Measurements from ENCODE around the gene HS6ST2. TPM values are rescaled to one million over a fixed set of nuclear protein-coding genes. Genes with fewer than 3 reads are reported as not detected.
"Not testable (repeated sequence)": the region's sequence is repeated elsewhere in the genome, so short reads cannot be mapped to it uniquely, and the experiment has no call there.

The HS6ST2 gene
- total RNA-seq, 1 experiment from 2014 or later: 24.6 TPM

DNA sequence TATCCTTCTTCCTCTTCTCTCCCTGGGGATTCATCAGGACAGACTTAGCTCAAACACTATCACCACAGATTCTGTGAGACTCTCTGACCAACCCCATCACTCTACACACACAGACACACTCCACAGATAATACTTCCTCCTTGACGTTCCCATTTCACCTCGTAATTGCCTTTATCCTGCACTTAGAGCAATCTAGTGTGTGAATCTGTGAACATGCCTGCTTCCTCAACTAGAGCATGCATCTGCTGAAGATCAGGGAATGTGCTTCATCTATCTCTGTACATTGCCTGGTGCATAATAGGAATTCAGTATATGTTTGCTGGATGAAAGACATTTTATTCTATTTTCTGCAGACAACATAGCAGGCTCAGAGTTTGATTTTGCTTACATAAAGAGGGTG is 25.1 kb upstream of the HS6ST2 start:
- CTCF ChIA-PET: no interaction called here

DNA sequence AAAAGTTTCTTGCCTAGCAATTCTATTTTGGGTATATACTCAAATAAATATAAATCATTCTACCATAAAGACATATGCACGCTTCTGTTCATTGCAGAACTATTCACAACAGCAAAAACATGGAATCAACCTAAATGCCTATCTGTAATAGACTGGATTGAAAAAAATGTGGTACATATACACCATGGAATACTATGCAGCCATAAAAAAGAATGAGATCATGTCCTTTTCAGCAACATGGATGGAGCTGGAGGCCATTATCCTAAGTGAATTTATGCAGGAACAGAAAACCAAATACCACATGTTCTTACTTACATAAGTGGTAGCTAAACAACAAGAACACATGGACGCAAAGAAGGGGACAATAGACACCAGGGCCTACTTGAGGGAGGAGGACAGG is 21.6 kb upstream of the HS6ST2 start:
- POLR2A ChIA-PET; H3K4me3 ChIP-seq (replicated peaks in 1 of 2; ENCODE audit: low read depth in 1 of 2, low read length in 2 of 2); RAD21 ChIA-PET (ENCODE audit: low non-redundant PET in 1 of 2, low total read pairs in 2 of 2, uncharacterized antibody in 2 of 2, unreplicated experiment in 2 of 2): not testable (repeated sequence)

More for the DNA sequence above, 25.1 kb upstream of the HS6ST2 start:
- Histone ChIP-seq H3K36me3 (ENCODE audit: control insufficient read depth in 1 of 2, insufficient read depth in 2 of 2, low read length in 2 of 2) (no peaks in the 10 kb centered on the region), H3K4me2 (ENCODE audit: low read length) (no peak overlapping the region), H3K4me3 (replicated peaks in 1 of 2; ENCODE audit: low read depth in 1 of 2, low read length in 2 of 2) (no peak overlapping the region), H3K9me3 (ENCODE audit: control insufficient read depth in 1 of 2, insufficient read depth in 1 of 2, low read depth in 1 of 2, low read length in 2 of 2) (no peaks in the 10 kb centered on the region), H3K27ac (ENCODE audit: low read depth, low read length) (no peak overlapping the region), H4K20me1 (ENCODE audit: insufficient read depth) (no peaks in the 10 kb centered on the region), H3K79me2 (ENCODE audit: insufficient read depth, low read length) (no peaks in the 10 kb centered on the region), H3K9me2 (ENCODE audit: insufficient read depth) (no peaks in the 10 kb centered on the region), H2AFZ (ENCODE audit: low read depth, low read length, poor library complexity, severe bottlenecking) (no peak overlapping the region), H3K9ac (ENCODE audit: low read length) (no peak overlapping the region), H3K27me3 (ENCODE audit: insufficient read depth, low read length) (no peaks in the 10 kb centered on the region), H3K4me1 (ENCODE audit: control insufficient read depth in 1 of 2, insufficient read depth in 2 of 2, low read length in 2 of 2) (no peaks in the 10 kb centered on the region)
- BruUV-seq (replicated peaks): no TSS peak
- DNase-seq (ENCODE audit: low read depth, low spot score) (no peak), ATAC-seq (no peak)
- ChIA-PET RAD21 (ENCODE audit: low non-redundant PET in 1 of 2, low total read pairs in 2 of 2, uncharacterized antibody in 2 of 2, unreplicated experiment in 2 of 2) (no interaction called here), POLR2A (no interaction called here)
- intact Hi-C loops (cut with micrococcal nuclease): no loop called here
- TF ChIP-seq ATF3 (IDR thresholded peaks at IDR 0.05): no peak
- TF ChIP-seq CBX3 (IDR thresholded peaks at IDR 0.05; ENCODE audit: low read depth): no peak
- TF ChIP-seq CEBPB (IDR thresholded peaks at IDR 0.05; ENCODE audit: low read depth): no peak
- TF ChIP-seq TCF7L2 (IDR thresholded peaks at IDR 0.05; ENCODE audit: borderline replicate concordance, extremely low read depth, insufficient read depth, insufficient read length): no peak
- TF ChIP-seq ZBTB33 (IDR thresholded peaks at IDR 0.05; ENCODE audit: extremely low read depth, insufficient replicate concordance, low read length): no peak
- no peak for TF ChIP-seq FOSL1 (IDR thresholded peaks at IDR 0.05; ENCODE audit: low read depth)
- TF ChIP-seq, protein P1, sequence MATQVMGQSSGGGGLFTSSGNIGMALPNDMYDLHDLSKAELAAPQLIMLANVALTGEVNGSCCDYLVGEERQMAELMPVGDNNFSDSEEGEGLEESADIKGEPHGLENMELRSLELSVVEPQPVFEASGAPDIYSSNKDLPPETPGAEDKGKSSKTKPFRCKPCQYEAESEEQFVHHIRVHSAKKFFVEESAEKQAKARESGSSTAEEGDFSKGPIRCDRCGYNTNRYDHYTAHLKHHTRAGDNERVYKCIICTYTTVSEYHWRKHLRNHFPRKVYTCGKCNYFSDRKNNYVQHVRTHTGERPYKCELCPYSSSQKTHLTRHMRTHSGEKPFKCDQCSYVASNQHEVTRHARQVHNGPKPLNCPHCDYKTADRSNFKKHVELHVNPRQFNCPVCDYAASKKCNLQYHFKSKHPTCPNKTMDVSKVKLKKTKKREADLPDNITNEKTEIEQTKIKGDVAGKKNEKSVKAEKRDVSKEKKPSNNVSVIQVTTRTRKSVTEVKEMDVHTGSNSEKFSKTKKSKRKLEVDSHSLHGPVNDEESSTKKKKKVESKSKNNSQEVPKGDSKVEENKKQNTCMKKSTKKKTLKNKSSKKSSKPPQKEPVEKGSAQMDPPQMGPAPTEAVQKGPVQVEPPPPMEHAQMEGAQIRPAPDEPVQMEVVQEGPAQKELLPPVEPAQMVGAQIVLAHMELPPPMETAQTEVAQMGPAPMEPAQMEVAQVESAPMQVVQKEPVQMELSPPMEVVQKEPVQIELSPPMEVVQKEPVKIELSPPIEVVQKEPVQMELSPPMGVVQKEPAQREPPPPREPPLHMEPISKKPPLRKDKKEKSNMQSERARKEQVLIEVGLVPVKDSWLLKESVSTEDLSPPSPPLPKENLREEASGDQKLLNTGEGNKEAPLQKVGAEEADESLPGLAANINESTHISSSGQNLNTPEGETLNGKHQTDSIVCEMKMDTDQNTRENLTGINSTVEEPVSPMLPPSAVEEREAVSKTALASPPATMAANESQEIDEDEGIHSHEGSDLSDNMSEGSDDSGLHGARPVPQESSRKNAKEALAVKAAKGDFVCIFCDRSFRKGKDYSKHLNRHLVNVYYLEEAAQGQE (IDR thresholded peaks at IDR 0.05; ENCODE audit: low read depth): no peak

More for the DNA sequence above, 21.6 kb upstream of the HS6ST2 start:
- H3K9ac ChIP-seq (ENCODE audit: low read length); H3K27ac ChIP-seq (ENCODE audit: low read depth, low read length); H3K9me2 ChIP-seq (ENCODE audit: insufficient read depth); H3K4me2 ChIP-seq (ENCODE audit: low read length); H3K4me1 ChIP-seq (ENCODE audit: control insufficient read depth in 1 of 2, insufficient read depth in 2 of 2, low read length in 2 of 2); H3K27me3 ChIP-seq (ENCODE audit: insufficient read depth, low read length); H3K9me3 ChIP-seq (ENCODE audit: control insufficient read depth in 1 of 2, insufficient read depth in 1 of 2, low read depth in 1 of 2, low read length in 2 of 2); intact Hi-C loops (cut with micrococcal nuclease); H4K20me1 ChIP-seq (ENCODE audit: insufficient read depth); H3K36me3 ChIP-seq (ENCODE audit: control insufficient read depth in 1 of 2, insufficient read depth in 2 of 2, low read length in 2 of 2); ATAC-seq; H2AFZ ChIP-seq (ENCODE audit: low read depth, low read length, poor library complexity, severe bottlenecking); H3K79me2 ChIP-seq (ENCODE audit: insufficient read depth, low read length); DNase-seq (ENCODE audit: low read depth, low spot score); CTCF ChIA-PET; BruUV-seq (replicated peaks): not testable (repeated sequence)

Data from HCT116 (cell line).